Mesendoderm (in vitro differentiated cells): Measurements from ENCODE around the gene ZCCHC4.
"Not testable (repeated sequence)": the region's sequence is repeated elsewhere in the genome, so short reads cannot be mapped to it uniquely, and the experiment has no call there.

ENCODE experiments used
- DNase-seq: peaks from one replicate; pipeline ENCODE4 v3.0.0; 2013
- H2AK5ac ChIP-seq: 2 replicates; pipeline ENCODE4 v1.6.1; 2013; ENCODE audit warnings: low read length, inconsistent platforms
- H2BK120ac ChIP-seq: 2 replicates; pipeline ENCODE4 v1.6.1; 2013; ENCODE audit warnings: low read depth, mild to moderate bottlenecking, low read length, moderate library complexity, mixed read lengths
- H2BK15ac ChIP-seq: replicated peaks from 2 replicates; pipeline ENCODE4 v1.6.1; 2013; ENCODE audit warnings: low read depth, mild to moderate bottlenecking, moderate library complexity
- H2BK5ac ChIP-seq: 2 replicates; pipeline ENCODE4 v1.6.1; 2013; ENCODE audit warnings: low read length, inconsistent platforms
- H3K18ac ChIP-seq: 2 replicates; pipeline ENCODE4 v1.6.1; 2013; ENCODE audit warnings: mild to moderate bottlenecking, low read length, mixed read lengths
- H3K23ac ChIP-seq: one replicate; pipeline ENCODE4 v1.6.1; 2013; ENCODE audit warnings: low read length
- H3K27ac ChIP-seq: 2 replicates; pipeline ENCODE4 v1.5.1; 2013; ENCODE audit warnings: low read depth, mild to moderate bottlenecking, inconsistent platforms, low read length, moderate library complexity
- H3K27me3 ChIP-seq: 2 replicates; pipeline ENCODE4 v1.6.1; 2013; ENCODE audit warnings: low read length, control low read depth, mild to moderate bottlenecking, inconsistent platforms; ENCODE audit not compliant: insufficient read depth, poor library complexity
- H3K36me3 ChIP-seq: 2 replicates; pipeline ENCODE4 v1.6.1; 2013; ENCODE audit warnings: low read length, inconsistent platforms; ENCODE audit not compliant: control insufficient read depth, insufficient read depth
- H3K4ac ChIP-seq: one replicate; pipeline ENCODE4 v1.6.1; 2013; ENCODE audit warnings: low read depth, mild to moderate bottlenecking, low read length, moderate library complexity
- H3K4me1 ChIP-seq: 2 replicates; pipeline ENCODE4 v1.6.1; 2013; ENCODE audit warnings: low read depth, low read length, inconsistent platforms; ENCODE audit not compliant: control insufficient read depth
- H3K4me2 ChIP-seq: 2 replicates; pipeline ENCODE4 v1.6.1; 2013; ENCODE audit warnings: low read length
- H3K4me3 ChIP-seq: 2 replicates; pipeline ENCODE4 v1.5.1; 2013; ENCODE audit warnings: mild to moderate bottlenecking, low read length
- H3K56ac ChIP-seq: one replicate; pipeline ENCODE4 v1.6.1; 2013; ENCODE audit warnings: low read length
- H3K79me1 ChIP-seq: 2 replicates; pipeline ENCODE4 v1.6.1; 2013; ENCODE audit warnings: low read length, inconsistent platforms
- H3K79me2 ChIP-seq: 2 replicates; pipeline ENCODE4 v1.6.1; 2013; ENCODE audit warnings: mild to moderate bottlenecking, low read length; ENCODE audit not compliant: control insufficient read depth, insufficient read depth
- H3K9ac ChIP-seq: 2 replicates; pipeline ENCODE4 v1.6.1; 2013; ENCODE audit warnings: low read length, inconsistent platforms
- H4K5ac ChIP-seq: one replicate; pipeline ENCODE4 v1.6.1; 2013; ENCODE audit warnings: low read length
- H4K8ac ChIP-seq: one replicate; pipeline ENCODE4 v1.6.1; 2013; ENCODE audit warnings: low read depth, mild to moderate bottlenecking, control low read depth, low read length, moderate library complexity
- WGBS: extraction: QIAGEN DNeasy Blood & Tissue Kit; methylation state at CpG from one replicate; pipeline ENCODE4 v1.1.7; 2013; ENCODE audit warnings: low lambda C conversion rate, missing lambda C conversion rate; ENCODE audit not compliant: insufficient coverage; ENCODE audit errors: extremely low coverage; 5-methylcytosine and 5-hydroxymethylcytosine counted together

Gene ZCCHC4

GRCh38 chr4:25321703-25322102 is 9.1 kb downstream of the ZCCHC4 start:
- H3K56ac ChIP-seq = no peak overlapping the region
- no peak overlapping the region for H2AK5ac ChIP-seq
- no peaks in the 10 kb centered on the region for H3K36me3 ChIP-seq
- H3K79me2 ChIP-seq = no peaks in the 10 kb centered on the region
- no peaks in the 10 kb centered on the region for H3K79me1 ChIP-seq
- H3K4ac ChIP-seq = no peak overlapping the region
- H4K8ac ChIP-seq = no peak overlapping the region
- no peak overlapping the region for H2BK120ac ChIP-seq
- H3K23ac ChIP-seq = no peak overlapping the region
- no CpG with 5 or more reads among the region's 3 CpGs for WGBS
- no peak overlapping the region for H3K4me2 ChIP-seq
- H2BK5ac ChIP-seq = no peak overlapping the region
- no peaks in the 10 kb centered on the region for H3K4me1 ChIP-seq
- no peak overlapping the region for H2BK15ac ChIP-seq
- no peaks in the 10 kb centered on the region for H3K27me3 ChIP-seq
- no peak for DNase-seq
- H4K5ac ChIP-seq = no peak overlapping the region
- no peak overlapping the region for H3K4me3 ChIP-seq
- no peak overlapping the region for H3K18ac ChIP-seq
- no peak overlapping the region for H3K27ac ChIP-seq
- H3K9ac ChIP-seq = no peak overlapping the region

- not testable (repeated sequence) for H3K4ac ChIP-seq, DNase-seq, H4K8ac ChIP-seq, H3K9ac ChIP-seq, H3K56ac ChIP-seq, H2BK120ac ChIP-seq, H3K27ac ChIP-seq, H3K4me2 ChIP-seq, H3K27me3 ChIP-seq, H3K79me1 ChIP-seq, H3K18ac ChIP-seq, H4K5ac ChIP-seq, H2BK5ac ChIP-seq, H3K4me1 ChIP-seq, H3K79me2 ChIP-seq, H2BK15ac ChIP-seq, H2AK5ac ChIP-seq, H3K36me3 ChIP-seq, H3K4me3 ChIP-seq, H3K23ac ChIP-seq
- no CpG with 5 or more reads among the region's 3 CpGs for WGBS
Observed at GRCh38 chr4:25328463-25328862, 15.9 kb downstream of the ZCCHC4 start.

DNA sequence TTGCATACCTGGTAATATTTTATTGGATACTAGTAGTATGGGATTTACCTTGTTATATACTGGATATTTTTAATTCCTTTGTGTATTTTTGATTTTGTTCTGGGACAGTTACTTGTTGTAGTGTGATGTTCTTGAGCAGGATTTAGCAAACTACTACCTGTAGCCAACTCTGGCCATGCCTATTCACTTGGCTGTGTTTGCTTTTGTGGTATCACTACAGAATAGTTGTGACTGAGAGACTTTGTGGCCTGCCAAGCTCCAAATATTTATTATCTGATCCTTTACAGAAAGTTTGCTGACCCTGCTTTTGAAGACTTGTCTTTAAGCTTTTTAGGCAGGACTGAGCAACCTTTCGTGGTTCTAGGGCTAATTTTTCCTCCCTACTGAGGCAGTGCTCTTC is 17.8 kb downstream of the ZCCHC4 start:
- Histone ChIP-seq H2BK15ac (no peak overlapping the region), H4K5ac (no peak overlapping the region), H3K23ac (no peak overlapping the region), H4K8ac (no peak overlapping the region), H3K4ac (no peak overlapping the region), H3K4me2 (no peak overlapping the region), H3K27me3 (no peaks in the 10 kb centered on the region), H2BK120ac (no peak overlapping the region), H2AK5ac (no peak overlapping the region), H3K4me1 (no peaks in the 10 kb centered on the region), H2BK5ac (no peak overlapping the region), H3K27ac (no peak overlapping the region), H3K36me3 (no peaks in the 10 kb centered on the region), H3K79me2 (no peaks in the 10 kb centered on the region), H3K18ac (no peak overlapping the region), H3K56ac (no peak overlapping the region), H3K4me3 (no peak overlapping the region), H3K79me1 (peaks cover 2% of the 10 kb centered on the region), H3K9ac (no peak overlapping the region)
- no peak for DNase-seq
- WGBS = no CpG with 5 or more reads among the region's 1 CpG

GRCh38 chr4:25330905-25331808 is 18.6 kb downstream of the ZCCHC4 start:
- H2BK120ac ChIP-seq = no peak overlapping the region
- no peak overlapping the region for H3K4me2 ChIP-seq
- no peak for DNase-seq
- no peak overlapping the region for H3K56ac ChIP-seq
- no peak overlapping the region for H3K9ac ChIP-seq
- no peak overlapping the region for H4K8ac ChIP-seq
- no peak overlapping the region for H2BK5ac ChIP-seq
- H4K5ac ChIP-seq = no peak overlapping the region
- H3K23ac ChIP-seq = no peak overlapping the region
- H3K4me3 ChIP-seq = no peak overlapping the region
- H2AK5ac ChIP-seq = no peak overlapping the region
- no peaks in the 10 kb centered on the region for H3K4me1 ChIP-seq
- no peaks in the 10 kb centered on the region for H3K27me3 ChIP-seq
- WGBS = no CpG with 5 or more reads among the region's 12 CpGs
- H3K4ac ChIP-seq = no peak overlapping the region
- H3K79me1 ChIP-seq = peaks cover 2% of the 10 kb centered on the region
- no peaks in the 10 kb centered on the region for H3K79me2 ChIP-seq
- H3K18ac ChIP-seq = no peak overlapping the region
- no peaks in the 10 kb centered on the region for H3K36me3 ChIP-seq
- H2BK15ac ChIP-seq = no peak overlapping the region
- H3K27ac ChIP-seq = no peak overlapping the region

- no peak for DNase-seq
- Histone ChIP-seq H3K27me3 (no peaks in the 10 kb centered on the region), H3K27ac (no peak overlapping the region), H3K56ac (no peak overlapping the region), H3K4me1 (no peaks in the 10 kb centered on the region), H3K79me1 (no peaks in the 10 kb centered on the region), H3K9ac (no peak overlapping the region), H3K79me2 (no peaks in the 10 kb centered on the region), H3K4me2 (no peak overlapping the region), H2BK5ac (no peak overlapping the region), H4K5ac (no peak overlapping the region), H3K23ac (no peak overlapping the region), H2AK5ac (no peak overlapping the region), H2BK120ac (no peak overlapping the region), H4K8ac (no peak overlapping the region), H3K4ac (no peak overlapping the region), H3K18ac (no peak overlapping the region), H2BK15ac (no peak overlapping the region), H3K36me3 (no peaks in the 10 kb centered on the region), H3K4me3 (no peak overlapping the region)
- no CpG with 5 or more reads among the region's 2 CpGs for WGBS
Observed at GRCh38 chr4:25343671-25344070, 31.1 kb downstream of the ZCCHC4 start.

- no peak overlapping the region for H3K27ac ChIP-seq
- no peak overlapping the region for H4K8ac ChIP-seq
- no peak overlapping the region for H2BK5ac ChIP-seq
- WGBS = no CpG with 5 or more reads among the region's 5 CpGs
- no peak for DNase-seq
- no peak overlapping the region for H3K18ac ChIP-seq
- H3K23ac ChIP-seq = no peak overlapping the region
- no peaks in the 10 kb centered on the region for H3K27me3 ChIP-seq
- H3K79me2 ChIP-seq = no peaks in the 10 kb centered on the region
- H3K56ac ChIP-seq = no peak overlapping the region
- H3K79me1 ChIP-seq = no peaks in the 10 kb centered on the region
- no peak overlapping the region for H3K9ac ChIP-seq
- no peak overlapping the region for H2BK120ac ChIP-seq
- no peak overlapping the region for H3K4me3 ChIP-seq
- no peak overlapping the region for H3K4ac ChIP-seq
- H4K5ac ChIP-seq = no peak overlapping the region
- no peak overlapping the region for H2AK5ac ChIP-seq
- no peaks in the 10 kb centered on the region for H3K36me3 ChIP-seq
- no peak overlapping the region for H3K4me2 ChIP-seq
- no peak overlapping the region for H2BK15ac ChIP-seq
- no peaks in the 10 kb centered on the region for H3K4me1 ChIP-seq
Observed at GRCh38 chr4:25345744-25346143, 33.2 kb downstream of the ZCCHC4 start.
